BJ (cell line): ENCODE results near the gene NLGN1. TPM values are rescaled to one million over a fixed set of nuclear protein-coding genes. Genes with fewer than 3 reads are reported as not detected.
A peak's percentile ranks its signal among the peaks of the same experiment; 100 is the strongest.
"Not testable (repeated sequence)": the region's sequence is repeated elsewhere in the genome, so short reads cannot be mapped to it uniquely, and the experiment has no call there.

Source experiments
- CTCF ChIA-PET: fragments of 350-600 bp; formaldehyde crosslinking; extraction: SDS; loops from one replicate; lab custom pipeline; 2021; ENCODE audit warnings: antibody characterized with exemption, inconsistent platforms; lab: Yijun Ruan, JAX
- POLR2A ChIA-PET: fragments of 300-600 bp; sonication (Branson Sonifier 250); formaldehyde crosslinking; extraction: SDS; loops from one replicate; lab custom pipeline; 2021; ENCODE audit warnings: antibody characterized with exemption; lab: Charles Lee
- DNase-seq: peaks from one replicate; pipeline ENCODE4 v3.0.0-alpha.2; 2011; ENCODE audit warnings: low read depth
- H3K27me3 ChIP-seq: 2 replicates; pipeline ENCODE4 v1.6.0; 2011; ENCODE audit warnings: low read length; ENCODE audit not compliant: control insufficient read depth, insufficient read depth
- H3K36me3 ChIP-seq: 2 replicates; pipeline ENCODE4 v1.5.1; 2011; ENCODE audit warnings: low read length; ENCODE audit not compliant: control insufficient read depth, insufficient read depth
- H3K4me3 ChIP-seq: 2 replicates; pipeline ENCODE4 v1.5.1; 2011; ENCODE audit warnings: low read depth, mild to moderate bottlenecking, control low read depth, low read length
- polyA plus RNA-seq: library from polyadenylated mRNA; depleted of rRNA; stranded (reverse); fragments of >200 nt; gene quantifications from 2 replicates; pipeline ENCODE4 v1.2.3, GENCODE V29; 2011
- TF ChIP-seq, protein P1 (sequence below): IDR thresholded peaks from 2 replicates; pipeline ENCODE4 v1.5.1; 2011; ENCODE audit warnings: low read depth, mild to moderate bottlenecking, control low read depth, inconsistent platforms, low read length, moderate library complexity; ENCODE audit not compliant: insufficient read depth

The NLGN1 gene
- polyA plus RNA-seq, 1 experiment, result 15.5 TPM

DNA sequence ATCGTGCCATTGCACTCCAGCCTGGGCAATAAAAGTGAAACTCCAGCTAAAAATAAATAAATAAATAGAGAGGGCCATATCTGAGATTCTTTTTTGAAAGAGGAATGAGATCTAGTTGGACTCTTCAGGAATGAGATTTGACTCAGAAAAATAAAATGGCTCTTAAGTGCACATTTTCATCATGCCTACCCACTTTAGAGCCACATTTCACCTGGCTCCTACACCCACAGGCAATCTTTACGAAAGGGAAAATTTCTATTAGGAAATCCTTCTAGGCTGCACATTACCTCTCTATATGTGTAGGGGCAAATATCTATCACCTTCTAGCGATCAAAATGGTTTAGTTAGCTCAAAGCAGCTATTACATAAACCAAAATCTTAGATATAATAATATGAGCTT, 16.9 kb upstream of the NLGN1 start:
- H3K4me3 ChIP-seq, result no peak overlapping the region
- CTCF ChIA-PET, result no interaction called here

DNA sequence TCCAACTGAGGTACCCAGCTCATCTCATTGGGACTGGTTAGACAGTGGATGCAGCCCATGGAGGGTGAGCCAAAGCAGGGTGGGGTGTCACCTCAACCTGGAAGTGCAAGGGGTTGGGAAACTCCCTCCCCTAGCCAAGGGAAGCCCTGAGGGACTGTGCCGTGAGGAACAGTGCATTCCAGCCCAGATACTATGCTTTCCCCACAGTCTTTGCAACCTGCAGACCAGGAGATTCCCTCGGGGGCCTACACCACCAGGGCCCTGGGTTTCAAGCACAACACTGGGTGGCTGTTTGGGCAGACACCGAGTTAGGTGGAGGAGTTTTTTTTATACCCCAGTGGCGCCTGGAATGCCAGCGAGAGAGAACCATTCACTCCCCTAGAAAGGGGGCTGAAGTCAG, 15.6 kb upstream of the NLGN1 start:
- H3K27me3 ChIP-seq, H3K36me3 ChIP-seq, H3K4me3 ChIP-seq, POLR2A ChIA-PET, DNase-seq: not testable (repeated sequence)
- CTCF ChIA-PET, result interaction anchor here (0.9 to 1.5 kb wide), 2 partner anchors 9 to 10 kb away, joined by 4 to 6 read pairs; no protein-coding TSS in a partner anchor

More for the DNA sequence above, 16.9 kb upstream of the NLGN1 start:
- Histone ChIP-seq H3K36me3 (no peaks in the 10 kb centered on the region), H3K27me3 (no peaks in the 10 kb centered on the region)
- no peak for DNase-seq
- TF ChIP-seq, protein P1, sequence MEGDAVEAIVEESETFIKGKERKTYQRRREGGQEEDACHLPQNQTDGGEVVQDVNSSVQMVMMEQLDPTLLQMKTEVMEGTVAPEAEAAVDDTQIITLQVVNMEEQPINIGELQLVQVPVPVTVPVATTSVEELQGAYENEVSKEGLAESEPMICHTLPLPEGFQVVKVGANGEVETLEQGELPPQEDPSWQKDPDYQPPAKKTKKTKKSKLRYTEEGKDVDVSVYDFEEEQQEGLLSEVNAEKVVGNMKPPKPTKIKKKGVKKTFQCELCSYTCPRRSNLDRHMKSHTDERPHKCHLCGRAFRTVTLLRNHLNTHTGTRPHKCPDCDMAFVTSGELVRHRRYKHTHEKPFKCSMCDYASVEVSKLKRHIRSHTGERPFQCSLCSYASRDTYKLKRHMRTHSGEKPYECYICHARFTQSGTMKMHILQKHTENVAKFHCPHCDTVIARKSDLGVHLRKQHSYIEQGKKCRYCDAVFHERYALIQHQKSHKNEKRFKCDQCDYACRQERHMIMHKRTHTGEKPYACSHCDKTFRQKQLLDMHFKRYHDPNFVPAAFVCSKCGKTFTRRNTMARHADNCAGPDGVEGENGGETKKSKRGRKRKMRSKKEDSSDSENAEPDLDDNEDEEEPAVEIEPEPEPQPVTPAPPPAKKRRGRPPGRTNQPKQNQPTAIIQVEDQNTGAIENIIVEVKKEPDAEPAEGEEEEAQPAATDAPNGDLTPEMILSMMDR, result no peak
- POLR2A ChIA-PET, result no interaction called here

DNA sequence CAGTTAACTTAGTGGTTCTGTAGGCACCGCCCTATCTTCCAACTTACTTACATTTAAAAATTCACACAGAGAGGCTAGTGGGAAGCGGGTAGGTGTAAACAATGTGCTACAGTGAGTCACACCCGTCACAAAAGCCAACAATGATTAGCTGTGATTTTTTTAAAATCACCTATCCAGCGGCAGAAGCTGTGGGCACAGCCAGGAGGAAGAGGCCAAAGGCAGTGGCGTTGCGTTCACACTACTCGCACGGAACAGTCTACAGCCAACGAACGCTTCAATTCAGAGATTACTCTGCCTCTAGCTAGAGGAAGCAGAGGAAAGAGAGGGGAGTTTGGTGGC, 2.5 kb upstream of the NLGN1 start:
- Histone ChIP-seq H3K36me3 (no peaks in the 10 kb centered on the region), H3K27me3 (no peaks in the 10 kb centered on the region), H3K4me3 (peak overlapping the region; percentile 95)
- TF ChIP-seq, protein P1, result no peak
- ChIA-PET POLR2A (no interaction called here), CTCF (no interaction called here)
- no peak for DNase-seq

DNA sequence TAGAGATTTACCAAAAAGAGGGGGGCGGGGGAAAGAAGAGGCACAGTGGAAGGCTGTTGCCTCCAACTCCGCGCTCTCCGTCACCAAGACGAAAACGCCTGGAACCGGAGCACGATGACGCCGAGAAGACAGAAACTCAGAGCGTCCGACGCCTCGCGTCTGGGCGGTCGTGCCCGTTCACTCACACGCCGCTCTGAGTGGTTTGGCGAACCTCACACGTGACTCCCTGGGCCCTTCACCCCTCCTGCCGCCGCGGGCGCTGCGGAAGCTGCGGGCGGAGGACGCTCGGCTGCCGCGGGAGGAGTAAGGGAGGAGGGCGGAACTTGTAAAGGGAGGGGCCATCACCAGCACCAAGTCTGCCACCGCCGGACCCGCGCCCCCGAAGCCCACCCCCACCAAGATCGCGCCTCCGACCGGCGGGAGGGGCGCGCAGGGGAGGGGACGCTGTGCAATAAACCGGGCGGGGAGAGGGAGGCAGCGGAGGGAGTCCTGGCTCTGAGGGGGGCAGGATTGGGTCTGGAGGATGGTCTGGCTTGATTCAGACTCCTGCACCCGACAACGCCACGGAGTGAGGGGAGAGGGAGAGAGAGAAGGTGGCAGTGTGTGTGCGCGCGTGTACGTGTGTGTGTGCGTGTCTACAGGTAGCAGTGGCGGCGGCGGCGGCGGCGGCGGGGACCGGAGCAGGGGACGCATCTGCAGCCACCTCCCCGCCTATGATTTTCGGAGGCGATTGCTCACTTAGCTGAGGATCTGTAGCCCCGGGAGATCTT, 1.9 kb upstream of the NLGN1 start:
- DNase-seq, result peak; percentile 57
- Histone ChIP-seq H3K36me3 (no peaks in the 10 kb centered on the region), H3K4me3 (peak overlapping the region; percentile 95), H3K27me3 (no peaks in the 10 kb centered on the region)
- ChIA-PET CTCF (no interaction called here), POLR2A (no interaction called here)
- TF ChIP-seq, protein P1, result no peak; the same call in 1 of the 2 replicates

DNA sequence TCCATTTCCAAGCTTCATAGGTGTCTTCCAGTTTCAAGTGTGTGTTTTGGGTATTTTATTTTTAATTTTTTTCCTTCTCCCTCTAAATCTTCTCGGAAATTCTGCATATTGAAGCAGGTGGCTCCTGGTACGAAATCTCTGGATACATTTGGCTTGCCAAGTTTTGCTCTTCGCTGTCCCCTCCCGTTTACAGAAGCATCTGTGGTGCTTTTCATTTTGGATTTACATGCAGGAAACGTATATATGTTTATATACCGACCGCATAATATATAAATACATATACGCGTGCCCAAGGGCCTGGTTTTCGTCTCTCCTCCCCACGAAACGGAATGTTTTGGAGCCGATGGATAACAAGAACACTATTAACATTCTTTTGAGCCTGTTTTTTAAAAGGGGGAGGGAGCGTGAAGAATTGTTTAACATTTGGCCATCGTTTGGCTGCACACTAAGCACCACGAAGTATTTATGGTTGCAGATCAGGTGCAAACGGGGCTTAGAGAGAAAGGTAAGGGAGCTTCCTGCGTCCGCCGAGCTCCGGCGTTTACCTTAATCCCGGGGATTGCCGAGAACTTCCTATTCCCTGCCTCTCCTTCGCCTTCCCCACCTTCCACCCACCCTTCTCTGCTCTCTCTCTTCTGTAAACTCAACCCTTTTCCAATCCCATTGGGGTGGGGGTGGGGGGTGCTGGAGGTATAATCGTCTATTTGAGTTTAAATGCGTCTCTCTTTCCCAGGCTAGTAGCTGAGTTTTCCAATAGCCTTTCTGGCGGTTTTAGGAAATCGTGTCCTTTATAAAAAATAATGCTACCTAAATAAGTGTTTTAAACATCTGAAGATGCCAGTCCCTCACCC, 1.1 kb upstream of the NLGN1 start:
- no peaks in the 10 kb centered on the region for H3K36me3 ChIP-seq
- TF ChIP-seq, protein P1, result no peak
- no peak for DNase-seq
- CTCF ChIA-PET, result interaction anchor here (1.1 kb wide), 1 partner anchor 25 kb away, joined by 3 read pairs; no protein-coding TSS in a partner anchor
- H3K4me3 ChIP-seq, result peak overlapping the region; percentile 95
- no peaks in the 10 kb centered on the region for H3K27me3 ChIP-seq
- POLR2A ChIA-PET, result interaction anchor here (0.6 kb wide), 1 partner anchor 350 kb away, joined by 3 read pairs; no protein-coding TSS in a partner anchor
